ENCODE measurements around the gene COL20A1. TPM values are rescaled to one million over a fixed set of nuclear protein-coding genes. Genes with fewer than 3 reads are reported as not detected.
A peak's percentile ranks its signal among the peaks of the same experiment; 100 is the strongest.

Gene COL20A1
- total RNA-seq (ENCODE audit: unreplicated experiment): not detected
- long read RNA-seq: 0 reads

DNA sequence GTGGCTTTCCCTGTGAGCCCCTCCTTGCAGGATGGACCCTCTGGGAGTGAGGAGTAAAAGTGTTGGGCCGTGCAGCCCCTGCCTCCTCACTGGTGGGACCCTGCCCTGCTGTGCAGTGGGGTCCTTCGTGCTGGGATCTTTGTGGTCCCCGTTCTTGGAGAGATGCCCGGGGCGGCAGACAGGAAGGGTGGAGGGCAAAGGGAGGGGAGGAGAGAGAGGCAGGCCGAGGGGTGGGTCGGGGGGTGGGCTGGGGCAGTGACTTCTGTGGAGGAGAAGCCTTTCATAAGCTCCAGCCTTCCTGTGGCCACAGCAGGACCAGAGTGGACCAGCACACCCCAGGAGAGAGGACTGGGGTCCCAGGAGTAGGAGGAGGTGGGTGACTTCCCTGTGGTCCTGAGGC, at the start of gene COL20A1:
COL20A1 (plus strand) TSS at position 283 of the 400 bp plus-strand sequence. CDS start 1,922 bp downstream, outside the sequence.
- Mint-ChIP-seq H3K9me3 (ENCODE audit: unreplicated experiment) (no peaks in the 10 kb centered on the region), H3K27me3 (ENCODE audit: unreplicated experiment) (no peaks in the 10 kb centered on the region), H3K4me3 (ENCODE audit: unreplicated experiment) (no peak within 1 kb of the TSS), H3K27ac (ENCODE audit: unreplicated experiment) (no peak within 1 kb of the TSS), H3K4me1 (ENCODE audit: unreplicated experiment) (no peaks in the 10 kb centered on the region), H3K36me3 (ENCODE audit: low read depth, unreplicated experiment) (peaks cover 4% of the 10 kb centered on the region)
- DNase-seq (ENCODE audit: low spot score): no peak
- TF ChIP-seq, protein P1, sequence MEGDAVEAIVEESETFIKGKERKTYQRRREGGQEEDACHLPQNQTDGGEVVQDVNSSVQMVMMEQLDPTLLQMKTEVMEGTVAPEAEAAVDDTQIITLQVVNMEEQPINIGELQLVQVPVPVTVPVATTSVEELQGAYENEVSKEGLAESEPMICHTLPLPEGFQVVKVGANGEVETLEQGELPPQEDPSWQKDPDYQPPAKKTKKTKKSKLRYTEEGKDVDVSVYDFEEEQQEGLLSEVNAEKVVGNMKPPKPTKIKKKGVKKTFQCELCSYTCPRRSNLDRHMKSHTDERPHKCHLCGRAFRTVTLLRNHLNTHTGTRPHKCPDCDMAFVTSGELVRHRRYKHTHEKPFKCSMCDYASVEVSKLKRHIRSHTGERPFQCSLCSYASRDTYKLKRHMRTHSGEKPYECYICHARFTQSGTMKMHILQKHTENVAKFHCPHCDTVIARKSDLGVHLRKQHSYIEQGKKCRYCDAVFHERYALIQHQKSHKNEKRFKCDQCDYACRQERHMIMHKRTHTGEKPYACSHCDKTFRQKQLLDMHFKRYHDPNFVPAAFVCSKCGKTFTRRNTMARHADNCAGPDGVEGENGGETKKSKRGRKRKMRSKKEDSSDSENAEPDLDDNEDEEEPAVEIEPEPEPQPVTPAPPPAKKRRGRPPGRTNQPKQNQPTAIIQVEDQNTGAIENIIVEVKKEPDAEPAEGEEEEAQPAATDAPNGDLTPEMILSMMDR (IDR thresholded peaks at IDR 0.05; ENCODE audit: unreplicated experiment): no peak

DNA sequence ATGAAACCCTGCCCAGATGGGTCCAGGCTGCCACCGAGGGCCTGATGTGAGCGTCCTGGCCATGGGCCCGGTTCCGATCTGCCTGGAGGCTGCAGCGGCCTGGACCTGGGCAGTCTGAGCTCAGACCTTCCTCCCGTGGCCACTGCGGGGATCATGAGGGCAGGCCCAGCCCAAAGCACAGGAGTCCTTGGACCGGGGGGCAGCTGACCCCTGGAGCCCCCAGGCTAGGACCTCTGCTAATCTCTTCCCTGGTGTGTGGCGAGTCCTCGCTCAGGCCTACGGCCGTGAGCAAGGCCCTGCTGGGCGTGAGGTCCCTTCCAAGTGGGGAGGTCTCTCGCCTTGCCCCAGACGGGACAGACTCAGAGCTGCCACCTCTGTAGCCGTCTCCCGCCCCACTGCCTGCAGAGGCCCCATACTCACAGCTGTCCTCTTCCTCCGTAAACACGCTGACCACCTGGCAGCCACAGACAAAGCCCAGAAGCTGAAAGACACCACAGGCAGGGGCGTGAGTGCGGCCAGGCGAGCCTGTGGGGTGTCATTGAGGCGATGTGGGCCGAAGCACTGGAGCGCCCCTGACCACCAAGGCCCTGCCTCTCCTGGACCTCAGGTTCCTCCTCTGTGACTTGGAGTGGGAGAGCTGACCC, 49.3 kb upstream of the COL20A1 start:
- Mint-ChIP-seq H3K4me1 (ENCODE audit: unreplicated experiment) (no peaks in the 10 kb centered on the region), H3K36me3 (ENCODE audit: low read depth, unreplicated experiment) (no peaks in the 10 kb centered on the region), H3K27me3 (ENCODE audit: unreplicated experiment) (peaks cover 8% of the 10 kb centered on the region), H3K9me3 (ENCODE audit: unreplicated experiment) (no peaks in the 10 kb centered on the region), H3K4me3 (ENCODE audit: unreplicated experiment) (no peak overlapping the region), H3K27ac (ENCODE audit: unreplicated experiment) (no peak overlapping the region)
- DNase-seq (ENCODE audit: low spot score): no peak
- TF ChIP-seq, protein P1 (IDR thresholded peaks at IDR 0.05; ENCODE audit: unreplicated experiment): no peak

DNA sequence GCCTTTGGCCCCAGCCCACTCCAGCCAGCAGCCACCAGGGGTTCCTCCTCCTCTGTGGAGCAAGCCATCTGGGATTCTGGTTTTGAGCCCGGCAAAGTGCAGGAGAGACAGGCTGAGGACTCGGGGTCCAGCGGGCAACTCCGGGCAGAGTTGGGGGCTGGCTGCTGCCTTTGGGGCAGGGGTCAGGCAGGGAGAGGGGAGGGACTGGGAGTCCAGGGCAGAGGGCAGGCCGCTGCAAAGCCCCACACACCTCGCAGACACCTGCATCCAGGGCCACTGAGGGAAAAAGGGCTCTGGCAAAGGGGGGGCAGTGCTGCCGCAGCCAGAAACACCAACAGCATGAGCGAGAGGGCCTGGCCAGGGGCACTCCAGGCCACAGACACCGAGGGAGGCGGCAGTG, 48.5 kb upstream of the COL20A1 start:
- no peaks in the 10 kb centered on the region for H3K36me3 Mint-ChIP-seq (ENCODE audit: low read depth, unreplicated experiment)
- no peaks in the 10 kb centered on the region for H3K9me3 Mint-ChIP-seq (ENCODE audit: unreplicated experiment)
- H3K27ac Mint-ChIP-seq (ENCODE audit: unreplicated experiment): no peak overlapping the region
- no peak overlapping the region for H3K4me3 Mint-ChIP-seq (ENCODE audit: unreplicated experiment)
- no peaks in the 10 kb centered on the region for H3K4me1 Mint-ChIP-seq (ENCODE audit: unreplicated experiment)
- no peak for DNase-seq (ENCODE audit: low spot score)
- TF ChIP-seq, protein P1 (IDR thresholded peaks at IDR 0.05; ENCODE audit: unreplicated experiment): no peak
- H3K27me3 Mint-ChIP-seq (ENCODE audit: unreplicated experiment): peaks cover 13% of the 10 kb centered on the region

DNA sequence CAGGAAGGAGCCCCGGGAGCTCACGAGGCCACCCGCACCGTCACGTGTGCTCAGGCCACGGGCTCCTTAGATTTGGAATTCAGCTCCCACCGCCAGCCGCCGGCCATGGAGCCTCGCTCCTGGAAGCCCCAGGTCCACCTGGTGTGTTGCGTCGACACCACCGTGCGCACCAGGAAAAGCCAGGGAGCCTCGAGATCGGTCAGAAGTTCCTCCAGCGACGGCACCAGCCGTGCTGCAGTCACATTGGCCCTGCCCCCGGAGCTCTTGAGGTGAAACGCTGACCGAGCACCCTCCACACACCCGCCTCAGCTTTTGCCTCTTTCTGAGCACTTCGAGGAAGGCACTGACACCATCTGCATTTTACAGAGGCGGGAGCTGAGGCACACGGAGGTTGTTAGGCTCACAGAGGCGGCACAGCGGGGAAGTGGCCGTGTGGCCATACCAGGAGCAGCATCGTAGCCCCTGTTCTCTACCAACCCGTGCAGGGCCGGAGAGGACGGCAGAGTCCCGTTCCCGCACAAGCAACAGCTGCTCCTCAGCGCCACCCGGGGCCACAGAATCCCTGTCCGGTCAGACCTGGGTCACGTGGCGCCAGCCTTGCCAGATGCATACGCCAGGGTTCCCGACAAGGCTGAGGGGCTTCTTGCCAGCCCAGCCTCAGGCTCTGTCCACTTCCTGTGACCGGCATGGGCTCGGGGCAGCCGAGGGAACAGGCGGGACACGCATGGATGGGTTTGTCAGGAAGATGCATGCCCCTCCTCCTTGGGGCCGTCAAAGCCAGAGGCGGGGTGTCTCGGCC, 46.3 kb upstream of the COL20A1 start:
- H3K36me3 Mint-ChIP-seq (ENCODE audit: low read depth, unreplicated experiment): no peaks in the 10 kb centered on the region
- TF ChIP-seq, protein P1 (IDR thresholded peaks at IDR 0.05; ENCODE audit: unreplicated experiment): no peak
- DNase-seq (ENCODE audit: low spot score): peak; percentile 41
- H3K9me3 Mint-ChIP-seq (ENCODE audit: unreplicated experiment): no peaks in the 10 kb centered on the region
- no peaks in the 10 kb centered on the region for H3K4me1 Mint-ChIP-seq (ENCODE audit: unreplicated experiment)
- H3K27me3 Mint-ChIP-seq (ENCODE audit: unreplicated experiment): peaks cover 14% of the 10 kb centered on the region
- no peak overlapping the region for H3K4me3 Mint-ChIP-seq (ENCODE audit: unreplicated experiment)
- H3K27ac Mint-ChIP-seq (ENCODE audit: unreplicated experiment): no peak overlapping the region
